ACC112 (cell line): ENCODE measurements around the gene NYNRIN.
A peak's percentile ranks its signal among the peaks of the same experiment; 100 is the strongest.

Experiments used
- H2AFZ ChIP-seq: fragments of 200-600 bp; sonication (generic); one replicate; pipeline ENCODE4 v1.6.0; 2017; ENCODE audit warnings: antibody characterized with exemption, low read length; ENCODE audit not compliant: unreplicated experiment
- H3K27ac ChIP-seq: fragments of 200-600 bp; sonication (generic); 2 replicates; pipeline ENCODE4 v1.5.1; 2014; ENCODE audit warnings: low read depth, mild to moderate bottlenecking, antibody characterized with exemption, low read length, moderate library complexity
- H3K27me3 ChIP-seq: fragments of 200-600 bp; sonication (generic); 2 replicates; pipeline ENCODE4 v1.6.1; 2014; ENCODE audit warnings: mild to moderate bottlenecking, antibody characterized with exemption, low read length, moderate library complexity, mixed read lengths; ENCODE audit not compliant: insufficient read depth
- H3K36me3 ChIP-seq: fragments of 200-600 bp; sonication (generic); 2 replicates; pipeline ENCODE4 v1.6.1; 2016; ENCODE audit warnings: mild to moderate bottlenecking, antibody characterized with exemption, low read length, moderate library complexity, mixed read lengths; ENCODE audit not compliant: insufficient read depth
- H3K4me1 ChIP-seq: fragments of 200-600 bp; sonication (generic); one replicate; pipeline ENCODE4 v1.6.1; 2016; ENCODE audit warnings: low read length, mixed read lengths; ENCODE audit not compliant: insufficient read depth, unreplicated experiment, control insufficient read depth
- H3K4me3 ChIP-seq: fragments of 200-600 bp; sonication (generic); 2 replicates; pipeline ENCODE4 v1.5.1; 2014; ENCODE audit warnings: mild to moderate bottlenecking, low read depth, low read length
- H3K79me2 ChIP-seq: fragments of 200-600 bp; sonication (generic); one replicate; pipeline ENCODE4 v1.6.0; 2016; ENCODE audit warnings: low read length; ENCODE audit not compliant: control insufficient read depth, unreplicated experiment, insufficient read depth

Gene NYNRIN

DNA sequence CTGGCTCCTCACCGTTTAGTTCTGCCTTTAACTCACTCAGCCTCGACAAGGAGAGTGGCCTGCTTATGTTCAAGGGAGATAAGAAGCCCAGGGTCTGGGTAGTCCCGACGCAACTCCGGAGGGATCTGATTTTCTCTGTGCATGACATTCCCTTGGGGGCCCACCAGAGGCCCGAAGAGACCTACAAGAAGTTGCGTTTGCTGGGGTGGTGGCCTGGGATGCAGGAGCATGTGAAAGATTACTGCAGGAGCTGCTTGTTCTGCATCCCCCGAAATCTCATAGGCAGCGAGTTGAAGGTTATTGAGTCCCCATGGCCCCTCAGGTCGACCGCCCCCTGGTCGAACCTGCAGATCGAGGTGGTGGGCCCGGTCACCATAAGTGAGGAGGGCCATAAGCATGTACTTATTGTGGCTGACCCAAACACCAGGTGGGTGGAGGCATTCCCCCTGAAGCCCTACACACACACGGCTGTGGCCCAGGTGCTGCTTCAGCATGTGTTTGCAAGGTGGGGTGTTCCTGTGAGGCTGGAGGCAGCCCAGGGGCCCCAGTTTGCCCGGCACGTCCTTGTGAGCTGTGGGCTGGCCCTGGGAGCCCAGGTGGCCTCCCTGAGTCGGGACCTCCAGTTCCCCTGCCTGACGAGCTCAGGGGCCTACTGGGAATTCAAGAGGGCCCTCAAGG is 17.6 kb downstream of the NYNRIN start:
- H3K27me3 ChIP-seq: no peaks in the 10 kb centered on the region
- no peaks in the 10 kb centered on the region for H3K79me2 ChIP-seq
- no peak overlapping the region for H3K27ac ChIP-seq
- H3K36me3 ChIP-seq: no peaks in the 10 kb centered on the region
- no peak overlapping the region for H2AFZ ChIP-seq
- H3K4me1 ChIP-seq: no peaks in the 10 kb centered on the region
- H3K4me3 ChIP-seq: no peak overlapping the region

DNA sequence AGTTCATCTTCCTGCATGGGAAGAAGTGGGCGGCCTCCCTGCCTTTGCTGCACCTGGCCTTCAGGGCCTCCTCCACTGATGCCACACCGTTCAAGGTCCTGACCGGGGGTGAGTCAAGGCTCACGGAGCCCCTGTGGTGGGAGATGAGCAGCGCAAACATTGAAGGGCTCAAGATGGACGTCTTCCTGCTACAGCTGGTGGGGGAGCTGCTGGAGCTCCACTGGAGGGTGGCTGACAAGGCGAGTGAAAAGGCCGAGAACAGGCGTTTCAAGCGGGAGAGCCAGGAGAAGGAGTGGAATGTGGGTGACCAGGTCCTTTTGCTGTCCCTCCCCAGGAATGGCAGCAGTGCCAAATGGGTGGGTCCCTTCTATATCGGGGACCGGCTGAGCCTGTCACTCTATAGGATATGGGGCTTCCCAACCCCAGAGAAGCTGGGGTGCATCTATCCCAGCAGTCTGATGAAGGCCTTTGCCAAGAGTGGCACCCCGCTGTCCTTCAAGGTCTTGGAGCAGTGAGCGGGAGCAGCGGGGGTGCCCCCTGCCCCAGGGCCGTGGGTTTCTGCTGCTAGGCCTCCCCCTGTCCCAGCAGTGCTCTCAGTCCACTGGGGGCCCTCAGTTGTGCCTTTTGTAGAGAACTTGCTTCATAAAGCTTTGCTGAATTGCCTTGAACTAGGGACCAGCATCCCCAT is 18.3 kb downstream of the NYNRIN start:
- Histone ChIP-seq H2AFZ (no peak overlapping the region), H3K27ac (no peak overlapping the region), H3K36me3 (no peaks in the 10 kb centered on the region), H3K79me2 (no peaks in the 10 kb centered on the region), H3K27me3 (no peaks in the 10 kb centered on the region), H3K4me3 (no peak overlapping the region), H3K4me1 (no peaks in the 10 kb centered on the region)

DNA sequence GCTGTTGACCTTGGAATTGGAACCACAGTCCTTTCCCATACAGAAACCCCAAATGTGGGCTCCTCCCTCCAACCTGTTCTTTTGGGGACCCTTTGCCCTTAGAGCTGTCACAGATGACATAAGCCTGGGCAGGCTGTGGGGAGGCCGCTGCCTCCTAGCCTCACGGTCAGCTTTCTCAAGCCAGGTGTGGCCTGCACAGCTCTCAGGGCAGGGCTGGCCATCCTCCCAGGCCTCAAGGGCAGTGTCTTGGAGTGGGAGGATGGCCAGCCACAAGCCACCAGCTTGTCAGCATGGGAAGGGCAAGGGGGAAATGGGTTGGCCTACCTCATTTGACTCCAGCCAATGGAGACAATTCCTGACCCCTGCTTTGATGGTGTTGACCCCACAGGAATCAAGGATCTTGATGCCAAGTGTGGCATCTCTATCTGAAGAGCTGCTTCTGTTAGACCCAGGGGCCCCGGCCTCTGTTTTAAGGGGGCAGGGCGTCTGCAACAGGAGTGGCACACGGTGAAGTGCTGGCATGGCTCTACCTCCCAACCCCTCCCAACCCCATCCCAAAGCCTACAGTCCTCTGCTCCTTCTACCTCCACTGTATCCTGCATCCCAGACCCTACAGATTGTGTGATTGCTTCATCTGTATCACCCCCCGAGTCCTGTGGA is 19.2 kb downstream of the NYNRIN start:
- no peaks in the 10 kb centered on the region for H3K36me3 ChIP-seq
- no peaks in the 10 kb centered on the region for H3K27me3 ChIP-seq
- no peak overlapping the region for H3K4me3 ChIP-seq
- H3K27ac ChIP-seq: no peak overlapping the region
- H2AFZ ChIP-seq: no peak overlapping the region
- no peaks in the 10 kb centered on the region for H3K4me1 ChIP-seq
- no peaks in the 10 kb centered on the region for H3K79me2 ChIP-seq

DNA sequence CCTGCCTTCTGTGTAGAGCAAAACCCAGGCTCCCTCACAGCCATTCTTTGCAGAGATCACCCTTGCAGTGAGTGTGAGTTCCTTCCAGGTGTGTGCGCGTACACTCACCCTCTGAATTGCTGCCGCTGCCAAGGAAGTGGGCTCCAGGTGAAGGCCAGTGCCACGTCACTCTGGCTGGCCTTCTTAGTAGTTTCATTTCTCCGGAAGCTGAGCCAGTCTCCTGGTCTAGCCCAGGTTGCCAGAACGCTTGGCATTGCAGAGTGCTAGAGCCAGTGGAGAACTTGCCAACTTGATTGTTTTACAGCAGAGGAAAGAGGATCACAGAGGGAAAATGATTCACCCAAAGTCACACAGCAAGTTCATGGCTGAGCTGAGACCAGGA is 19.7 kb downstream of the NYNRIN start:
- Histone ChIP-seq H3K36me3 (no peaks in the 10 kb centered on the region), H3K27me3 (no peaks in the 10 kb centered on the region), H3K79me2 (no peaks in the 10 kb centered on the region), H3K4me1 (no peaks in the 10 kb centered on the region), H2AFZ (no peak overlapping the region), H3K4me3 (no peak overlapping the region), H3K27ac (no peak overlapping the region)

DNA sequence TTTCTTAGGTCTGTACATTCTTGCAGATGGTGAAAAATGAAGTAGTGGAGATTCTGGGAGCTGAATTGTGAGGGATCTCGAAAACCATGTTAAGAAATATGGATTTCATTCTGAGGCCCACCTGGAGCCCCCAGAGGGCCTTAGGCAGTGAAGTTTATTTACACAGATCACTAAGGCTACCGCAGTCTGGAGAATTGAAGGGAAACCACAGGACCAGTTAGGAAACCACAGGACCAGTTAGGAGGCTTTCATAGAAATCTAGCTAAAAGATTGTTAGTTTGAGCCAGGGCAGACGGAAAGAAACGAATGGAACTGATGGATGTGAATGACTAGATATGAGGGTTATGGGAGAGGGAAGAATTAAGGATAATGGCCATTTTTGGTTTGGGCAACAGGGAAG is 23.5 kb downstream of the NYNRIN start:
- H3K27ac ChIP-seq: no peak overlapping the region
- H3K79me2 ChIP-seq: no peaks in the 10 kb centered on the region
- H2AFZ ChIP-seq: no peak overlapping the region
- H3K4me3 ChIP-seq: no peak overlapping the region
- H3K27me3 ChIP-seq: no peaks in the 10 kb centered on the region
- H3K36me3 ChIP-seq: no peaks in the 10 kb centered on the region
- peaks cover 29% of the 10 kb centered on the region for H3K4me1 ChIP-seq

DNA sequence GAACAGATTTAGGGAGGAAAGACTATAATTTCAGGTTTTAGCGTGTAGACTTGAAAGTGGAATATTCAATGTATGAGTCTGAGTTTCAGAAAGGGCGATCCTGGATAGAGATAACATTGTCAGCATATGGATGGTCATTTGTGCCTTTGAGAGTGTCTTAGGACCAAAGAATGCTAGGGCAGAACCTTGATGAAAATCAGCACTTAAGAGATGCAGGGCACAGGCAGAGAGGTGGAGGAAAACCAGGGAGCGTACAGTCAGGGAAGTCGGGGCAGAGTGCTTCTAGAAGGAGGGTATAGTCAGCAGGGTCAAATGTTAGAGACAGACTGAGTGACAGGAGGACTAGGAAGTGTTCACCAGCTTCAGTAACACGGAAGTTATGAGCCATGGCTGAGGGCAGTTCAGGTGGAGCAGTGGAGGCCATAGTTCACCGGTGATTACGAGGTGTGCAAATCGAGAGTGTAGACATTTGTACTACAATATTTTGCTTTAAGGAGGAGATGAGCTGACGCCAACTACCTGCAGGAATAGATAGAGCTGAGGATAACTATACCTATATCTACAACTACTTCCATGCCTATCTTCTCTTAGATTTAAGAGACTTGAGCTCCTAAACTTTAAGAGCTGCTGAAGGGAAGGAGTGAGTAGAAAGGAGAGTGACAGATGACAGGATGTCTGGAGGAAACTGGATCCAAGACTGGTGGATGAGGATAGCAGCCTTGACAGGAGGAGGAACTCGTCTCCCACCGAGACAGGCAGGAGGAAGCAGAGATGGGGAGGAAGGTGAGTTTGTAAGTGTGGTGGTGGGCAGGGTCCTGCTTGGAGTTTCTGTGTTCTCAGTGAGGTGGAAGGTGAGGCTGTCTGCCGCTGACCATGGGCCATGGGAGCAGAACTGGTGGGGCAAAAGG is 24.1 kb downstream of the NYNRIN start:
- H2AFZ ChIP-seq: no peak overlapping the region
- no peaks in the 10 kb centered on the region for H3K79me2 ChIP-seq
- H3K4me1 ChIP-seq: peaks cover 29% of the 10 kb centered on the region
- no peak overlapping the region for H3K27ac ChIP-seq
- H3K4me3 ChIP-seq: no peak overlapping the region
- no peaks in the 10 kb centered on the region for H3K36me3 ChIP-seq
- no peaks in the 10 kb centered on the region for H3K27me3 ChIP-seq

DNA sequence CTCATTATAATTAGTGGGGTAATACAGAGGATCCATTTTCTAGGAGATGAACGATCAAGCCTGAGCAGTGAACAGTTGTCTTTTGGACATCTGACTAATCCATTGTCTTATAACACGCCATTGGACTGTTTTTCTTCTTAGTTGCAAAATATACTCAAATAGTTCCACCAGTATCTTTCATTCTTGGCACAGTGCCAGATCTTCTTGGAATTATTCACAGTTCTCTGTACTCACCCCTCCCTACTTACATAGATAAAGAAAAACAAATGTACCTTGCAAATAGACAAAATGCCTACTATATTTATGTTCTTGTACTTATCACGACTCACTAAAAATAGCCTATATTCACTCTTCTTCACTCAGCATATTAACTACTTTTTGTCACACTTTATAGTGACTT is 26.9 kb downstream of the NYNRIN start:
- peak overlapping the region; percentile 34; the same call in 1 of the 2 replicates for H3K4me3 ChIP-seq
- peaks cover 36% of the 10 kb centered on the region for H3K4me1 ChIP-seq
- H3K27me3 ChIP-seq: no peaks in the 10 kb centered on the region
- peak overlapping the region; percentile 89 for H3K27ac ChIP-seq
- peaks cover 4% of the 10 kb centered on the region for H3K79me2 ChIP-seq
- no peaks in the 10 kb centered on the region for H3K36me3 ChIP-seq
- H2AFZ ChIP-seq: peak overlapping the region; percentile 91

DNA sequence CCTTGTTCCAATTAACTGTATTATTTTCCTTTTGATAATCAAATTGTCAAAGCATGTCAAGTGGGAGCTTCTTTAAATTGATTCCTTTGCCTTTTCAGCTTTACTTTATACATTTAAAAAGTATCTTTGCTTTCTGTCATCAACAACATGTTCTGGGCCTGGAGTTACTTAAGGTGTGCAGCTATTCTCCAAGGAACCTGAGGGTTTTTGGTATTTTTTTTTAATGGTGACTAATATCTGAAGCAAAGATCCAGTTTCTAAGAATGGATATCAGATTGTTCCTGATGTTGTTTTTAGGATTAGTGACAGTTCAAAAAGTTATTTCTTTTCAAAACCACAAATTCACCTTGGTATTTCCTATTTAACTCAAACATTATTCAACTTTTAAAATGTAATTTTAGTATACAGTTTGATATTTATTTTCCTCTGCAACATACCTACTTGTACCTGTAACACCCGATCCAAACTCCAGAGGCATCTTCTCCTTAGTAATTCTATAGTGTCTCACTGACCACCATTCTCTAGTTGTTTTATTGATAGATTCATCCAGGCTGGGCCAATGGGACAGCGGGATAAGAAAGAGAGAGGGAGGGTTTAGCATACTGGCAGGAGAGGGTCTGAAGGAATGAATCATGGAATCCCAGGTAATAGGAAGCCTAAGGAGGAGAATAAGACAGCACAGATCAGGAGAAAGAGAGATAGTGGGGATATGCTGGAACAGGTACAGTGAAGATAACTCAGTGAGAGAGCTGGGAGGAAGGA is 27.5 kb downstream of the NYNRIN start:
- H3K4me3 ChIP-seq: peak overlapping the region; percentile 34; the same call in 1 of the 2 replicates
- peak overlapping the region; percentile 89 for H3K27ac ChIP-seq
- peaks cover 8% of the 10 kb centered on the region for H3K79me2 ChIP-seq
- H3K36me3 ChIP-seq: no peaks in the 10 kb centered on the region
- no peak overlapping the region for H2AFZ ChIP-seq
- peaks cover 40% of the 10 kb centered on the region for H3K4me1 ChIP-seq
- no peaks in the 10 kb centered on the region for H3K27me3 ChIP-seq

DNA sequence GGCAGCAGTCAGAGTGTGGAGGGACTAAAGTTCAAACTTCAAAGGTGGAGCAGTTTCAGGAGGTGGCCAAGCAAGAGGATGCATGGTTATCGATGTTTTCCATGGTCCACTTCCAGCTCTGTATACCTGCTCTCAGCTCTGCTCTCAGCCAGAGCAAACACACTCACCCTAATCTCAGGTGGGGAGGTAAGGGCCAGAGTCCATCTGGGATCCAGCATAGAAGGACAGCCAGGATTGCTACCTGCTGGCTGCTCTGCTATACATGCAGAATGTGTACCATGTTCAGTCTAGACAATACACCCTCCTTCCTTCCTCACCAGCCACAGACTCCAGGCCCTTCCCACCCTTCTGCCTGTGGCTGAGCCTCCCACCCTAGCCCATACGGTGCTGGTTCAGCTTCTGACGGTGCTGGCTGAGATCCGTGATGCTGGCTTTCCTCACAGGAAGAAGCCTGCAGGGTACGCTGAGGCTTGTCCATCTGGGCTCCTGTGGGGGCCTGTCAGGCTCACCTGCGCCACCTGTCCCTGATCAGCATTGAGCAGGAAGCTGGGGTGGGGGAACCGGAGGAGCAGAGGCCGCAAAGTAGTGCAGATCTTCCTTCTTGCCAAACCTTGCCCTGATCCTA is 28.2 kb downstream of the NYNRIN start:
- Histone ChIP-seq H3K36me3 (no peaks in the 10 kb centered on the region), H3K4me3 (no peak overlapping the region), H3K27ac (no peak overlapping the region), H2AFZ (no peak overlapping the region), H3K4me1 (peaks cover 45% of the 10 kb centered on the region), H3K79me2 (peaks cover 13% of the 10 kb centered on the region), H3K27me3 (no peaks in the 10 kb centered on the region)
